ENCODE data around the gene RIPK3.

GRCh38 chr14:24370748-24371147, 31.0 kb upstream of the RIPK3 start:
- TF ChIP-seq GATA2 (IDR thresholded peaks at IDR 0.05; ENCODE audit: low read depth, low read length) (no peak), GATA3 (IDR thresholded peaks at IDR 0.05; ENCODE audit: low read depth, low read length) (no peak)

Data from SH-SY5Y (cell line).